ENCODE results near the gene TRIM24.

TRIM24 gene

DNA sequence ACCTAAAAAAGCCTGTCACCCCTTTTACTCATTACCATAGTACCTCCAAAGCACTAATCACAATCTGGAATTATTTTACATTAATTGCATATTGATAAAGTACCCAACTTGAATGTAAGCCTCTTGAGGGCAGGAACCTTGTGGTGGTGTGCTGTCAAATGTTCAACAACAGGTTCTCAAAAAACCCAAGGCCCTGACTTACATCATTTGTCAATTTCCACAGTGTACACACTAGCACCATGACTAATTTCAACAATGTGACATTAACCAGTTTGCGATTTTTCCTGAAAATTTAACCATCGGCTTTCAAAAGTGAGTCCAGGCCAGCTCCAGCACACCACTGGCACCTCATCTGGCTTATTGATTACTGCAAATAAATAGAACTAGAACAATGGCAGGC, 153.6 kb downstream of the TRIM24 start:
- no peak for DNase-seq (ENCODE audit: insufficient read length, low spot score)
- no peak for FAIRE-seq

GRCh38 chr7:138616085-138616484, 156.0 kb downstream of the TRIM24 start:
- DNase-seq (ENCODE audit: insufficient read length, low spot score) (no peak), FAIRE-seq (peak; percentile 14)

GRCh38 chr7:138618506-138618905, 158.4 kb downstream of the TRIM24 start:
- no peak for FAIRE-seq
- no peak for DNase-seq (ENCODE audit: insufficient read length, low spot score)

GRCh38 chr7:138618933-138619332, 158.9 kb downstream of the TRIM24 start:
- no peak for FAIRE-seq

DNA sequence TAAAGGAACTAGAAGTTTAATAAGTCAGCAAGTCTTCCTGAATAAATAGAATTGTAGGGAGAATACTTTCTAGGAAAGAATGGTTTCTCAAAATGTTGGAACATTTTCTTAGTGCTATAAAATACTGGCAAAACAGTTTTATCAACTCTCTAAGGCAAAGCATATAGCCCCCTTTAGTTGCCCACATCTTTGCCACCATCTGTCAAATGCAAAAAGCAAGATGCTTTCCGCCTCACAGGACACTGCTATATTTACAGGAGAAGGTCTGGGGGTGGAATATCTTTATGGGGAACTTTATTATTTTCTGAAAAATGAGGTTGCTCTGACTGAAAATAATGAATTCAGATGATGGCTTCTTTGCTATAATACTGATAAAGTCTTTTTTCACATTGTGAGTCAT, 162.8 kb downstream of the TRIM24 start:
- no peak for FAIRE-seq
- no peak for DNase-seq (ENCODE audit: insufficient read length, low spot score)

More at GRCh38 chr7:138618933-138619332, 158.9 kb downstream of the TRIM24 start:
- no peak for DNase-seq (ENCODE audit: insufficient read length, low spot score)

- FAIRE-seq (peak; percentile 4), DNase-seq (ENCODE audit: insufficient read length, low spot score) (no peak)
Measured at GRCh38 chr7:138625084-138625848, 165.2 kb downstream of the TRIM24 start.

- DNase-seq (ENCODE audit: insufficient read length, low spot score) (no peak), FAIRE-seq (no peak)
Measured at GRCh38 chr7:138625849-138626230, 165.8 kb downstream of the TRIM24 start.

DNA sequence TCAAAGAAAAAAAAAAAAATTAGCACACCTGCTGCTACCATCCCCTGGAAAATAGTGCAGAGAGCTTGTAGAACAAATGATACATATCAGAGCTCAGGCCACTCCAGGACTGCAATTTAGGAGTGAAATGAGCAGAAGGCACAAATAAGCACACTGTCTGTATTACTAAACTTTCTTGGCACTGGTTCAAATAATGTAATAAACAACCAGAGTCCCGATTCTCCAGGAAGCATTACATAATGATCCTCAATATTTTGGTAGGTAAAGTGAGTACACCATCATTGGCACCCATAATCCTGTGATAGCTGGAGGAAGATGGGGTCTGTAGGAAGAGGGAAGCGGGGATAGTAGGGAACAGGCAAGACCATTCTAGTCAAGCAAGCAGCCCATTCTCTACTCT, 166.8 kb downstream of the TRIM24 start:
- DNase-seq (ENCODE audit: insufficient read length, low spot score) (no peak), FAIRE-seq (peak; percentile 8)

- FAIRE-seq (no peak), DNase-seq (ENCODE audit: insufficient read length, low spot score) (no peak)
Measured at GRCh38 chr7:138627361-138627760, 167.3 kb downstream of the TRIM24 start.

DNA sequence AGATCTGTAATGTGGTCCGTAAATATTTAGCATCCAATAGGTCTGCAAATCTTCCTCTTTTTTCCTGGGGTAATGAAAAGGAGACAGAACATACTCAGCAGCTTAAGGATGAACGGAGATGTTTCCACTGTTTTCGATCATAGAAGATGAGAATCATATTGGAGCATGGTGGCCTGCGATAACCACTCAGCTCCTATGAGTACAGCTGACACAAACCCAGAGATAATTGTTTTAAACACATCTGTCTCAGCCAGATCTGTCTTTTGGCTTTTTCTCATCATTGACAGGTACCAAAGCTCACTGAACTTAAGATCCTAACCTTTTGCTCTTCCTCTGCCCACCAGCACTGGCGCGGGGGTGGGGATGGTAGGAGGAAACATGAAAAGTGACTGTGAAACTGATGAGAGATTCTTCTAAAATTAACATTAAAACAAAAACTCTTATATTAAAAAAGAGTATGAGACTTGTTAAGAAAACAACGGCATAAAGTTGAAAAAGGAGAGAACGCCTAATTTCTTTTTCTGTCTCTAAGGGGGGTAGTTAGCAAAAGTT, 170.1 kb downstream of the TRIM24 start:
- no peak for DNase-seq (ENCODE audit: insufficient read length, low spot score)
- no peak for FAIRE-seq

GRCh38 chr7:138632384-138632783, 172.3 kb downstream of the TRIM24 start:
- no peak for FAIRE-seq
- no peak for DNase-seq (ENCODE audit: insufficient read length, low spot score)

DNA sequence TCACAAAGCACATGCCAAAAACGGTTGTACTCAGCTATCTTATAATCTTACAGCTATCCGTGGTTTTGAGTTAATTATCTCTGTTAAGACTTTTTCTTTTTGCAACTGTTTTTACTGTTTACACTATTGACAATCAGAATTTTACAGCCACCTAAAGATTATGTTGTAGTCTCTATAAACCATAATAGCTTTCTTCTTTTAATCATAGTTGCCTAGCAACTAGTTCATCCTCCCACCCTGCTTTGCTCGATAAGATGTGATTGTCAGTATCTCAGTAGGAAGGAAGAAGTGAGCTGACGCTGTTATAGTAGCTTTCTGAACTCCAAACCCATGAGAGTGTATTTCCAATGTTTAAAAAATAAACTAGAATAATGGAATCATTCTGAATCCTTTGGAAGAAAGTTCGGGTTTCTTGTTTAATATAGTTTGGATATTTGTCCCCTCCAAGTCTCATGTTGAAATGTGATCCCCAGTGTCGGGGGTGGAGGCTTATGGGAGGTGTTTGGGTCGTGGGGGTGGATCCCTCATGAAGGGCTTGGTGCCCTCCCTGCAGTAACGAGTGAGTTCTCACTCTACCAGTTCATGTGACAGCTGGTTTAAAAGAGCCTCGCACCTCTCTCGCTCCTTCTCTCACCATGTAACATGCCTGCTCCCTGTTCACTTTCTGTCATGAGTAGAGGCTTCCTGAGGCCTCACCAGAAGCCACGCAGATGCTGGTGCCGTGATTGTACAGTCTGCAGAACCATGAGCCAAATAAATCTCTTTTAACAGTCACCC, 173.0 kb downstream of the TRIM24 start:
- no peak for FAIRE-seq
- DNase-seq (ENCODE audit: insufficient read length, low spot score): no peak
